HCT116 (cell line): ENCODE results near the gene MYO10. TPM values are rescaled to one million over a fixed set of nuclear protein-coding genes. Genes with fewer than 3 reads are reported as not detected.

Experiments used
- ATAC-seq: fragments of 200-7000 bp; cut with Tn5 transposase; 2 replicates; pipeline ENCODE4 v1.9.1; 2020; ENCODE audit warnings: mild to moderate bottlenecking, moderate library complexity
- BruUV-seq: library from RNA; stranded (reverse); fragments of 400-500 nt; replicated peaks from 2 replicates; lab custom pipeline; 2021; lab: Mats Ljungman, UMichigan
- CTCF ChIA-PET: fragments of 300-600 bp; sonication (Branson Sonifier 250); formaldehyde crosslinking; loops from one replicate; lab custom pipeline; 2021; ENCODE audit warnings: antibody characterized with exemption; lab: Charles Lee
- POLR2A ChIA-PET: fragments of 300-600, 350-600 bp; sonication (Branson Sonifier 250); formaldehyde crosslinking; loops from one replicate; lab custom pipeline; 2021; ENCODE audit warnings: antibody characterized with exemption; lab: Charles Lee
- RAD21 ChIA-PET, 2 experiments: fragments of 300-600 bp; sonication (Branson Sonifier 250); formaldehyde crosslinking; loops; one replicate each; lab custom pipeline; 2023; ENCODE audit warnings: low total read pairs in 2 of 2; ENCODE audit not compliant: uncharacterized antibody in 2 of 2, unreplicated experiment in 2 of 2, low non-redundant PET in 1 of 2; lab: Charles Lee
- DNase-seq: peaks from one replicate; pipeline ENCODE4 v3.0.0-alpha.2; 2010; ENCODE audit warnings: low read depth, low spot score
- H2AFZ ChIP-seq: fragments of 200-600 bp; shearing (Covaris generic), sonication (generic); 2 replicates; pipeline ENCODE4 v1.6.1; 2017; ENCODE audit warnings: low read depth, mixed run types, mixed read lengths, antibody characterized with exemption, low read length; ENCODE audit not compliant: poor library complexity, severe bottlenecking
- H3K27ac ChIP-seq: 2 replicates; pipeline ENCODE4 v1.5.1; 2012; ENCODE audit warnings: low read depth, low read length
- H3K27me3 ChIP-seq: fragments of 200-600 bp; sonication (generic); 2 replicates; pipeline ENCODE4 v1.6.1; 2016; ENCODE audit warnings: mixed run types, low read length, mixed read lengths; ENCODE audit not compliant: insufficient read depth
- H3K36me3 ChIP-seq, 2 experiments: fragments of 200-500 bp in 1 of 2; fragments of 200-600 bp in 1 of 2; sonication (Bioruptor generic) in 1 of 2; sonication (generic) in 1 of 2; 2 replicates each; pipeline versions ENCODE4 v1.5.1 to v1.6.1; 2014 to 2016; ENCODE audit warnings: low read length in 2 of 2, inconsistent platforms in 1 of 2, mixed read lengths in 1 of 2, mixed run types in 1 of 2; ENCODE audit not compliant: insufficient read depth in 2 of 2, control insufficient read depth in 1 of 2
- H3K4me1 ChIP-seq, 2 experiments: fragments of 200-600 bp in 1 of 2; sonication (generic) in 1 of 2; 2 replicates each; pipeline versions ENCODE4 v1.5.1 to v1.6.1; 2012 to 2017; ENCODE audit warnings: low read length in 2 of 2, inconsistent platforms in 1 of 2, mild to moderate bottlenecking in 1 of 2, mixed read lengths in 1 of 2, mixed run types in 1 of 2, moderate library complexity in 1 of 2; ENCODE audit not compliant: insufficient read depth in 2 of 2, control insufficient read depth in 1 of 2
- H3K4me2 ChIP-seq: fragments of 200-600 bp; sonication (generic); 2 replicates; pipeline ENCODE4 v1.6.1; 2017; ENCODE audit warnings: mixed run types, low read length, mixed read lengths
- H3K4me3 ChIP-seq, 2 experiments: fragments of 200-600 bp in 1 of 2; sonication (generic) in 1 of 2; replicated peaks in 1 of 2; 2 replicates each; pipeline ENCODE4 v1.5.1; 2011 to 2016; ENCODE audit warnings: low read length in 2 of 2, control low read depth in 1 of 2, low read depth in 1 of 2, mild to moderate bottlenecking in 1 of 2, mixed read lengths in 1 of 2, mixed run types in 1 of 2
- H3K79me2 ChIP-seq: fragments of 200-600 bp; sonication (generic); 2 replicates; pipeline ENCODE4 v1.6.1; 2017; ENCODE audit warnings: mild to moderate bottlenecking, mixed run types, low read length, moderate library complexity, mixed read lengths; ENCODE audit not compliant: insufficient read depth
- H3K9ac ChIP-seq: fragments of 200-600 bp; sonication (generic); 2 replicates; pipeline ENCODE4 v1.6.1; 2016; ENCODE audit warnings: low read length, mixed read lengths
- H3K9me2 ChIP-seq: fragments of 200-600 bp; sonication (generic), shearing (Covaris generic); 2 replicates; pipeline ENCODE4 v1.6.1; 2017; ENCODE audit warnings: mixed run types, mild to moderate bottlenecking, moderate library complexity; ENCODE audit not compliant: insufficient read depth
- H3K9me3 ChIP-seq, 2 experiments: fragments of 200-500 bp in 1 of 2; fragments of 200-600 bp in 1 of 2; sonication (Bioruptor generic) in 1 of 2; sonication (generic) in 1 of 2; 2 replicates each; pipeline ENCODE4 v1.6.1; 2014 to 2017; ENCODE audit warnings: low read length in 2 of 2, mixed read lengths in 2 of 2, inconsistent platforms in 1 of 2, low read depth in 1 of 2, mild to moderate bottlenecking in 1 of 2, mixed run types in 1 of 2, moderate library complexity in 1 of 2; ENCODE audit not compliant: control insufficient read depth in 1 of 2, insufficient read depth in 1 of 2
- H4K20me1 ChIP-seq: fragments of 200-600 bp; sonication (generic), shearing (Covaris generic); 2 replicates; pipeline ENCODE4 v1.6.1; 2017; ENCODE audit warnings: mixed run types, mild to moderate bottlenecking, moderate library complexity; ENCODE audit not compliant: insufficient read depth
- ATF3 ChIP-seq: IDR thresholded peaks from 2 replicates; pipeline ENCODE4 v1.6.1; 2012
- ELF1 ChIP-seq: IDR thresholded peaks from 2 replicates; pipeline ENCODE4 v1.6.1; 2012; ENCODE audit warnings: low read depth, borderline replicate concordance
- FOSL1 ChIP-seq: IDR thresholded peaks from 2 replicates; pipeline ENCODE4 v1.6.1; 2012; ENCODE audit warnings: low read depth
- MAX ChIP-seq: IDR thresholded peaks from 2 replicates; pipeline ENCODE4 v1.6.1; 2012
- POLR2AphosphoS5 ChIP-seq: IDR thresholded peaks from 2 replicates; pipeline ENCODE4 v1.6.1; 2011; ENCODE audit warnings: mild to moderate bottlenecking, low read depth, low read length, moderate library complexity
- RAD21 ChIP-seq: IDR thresholded peaks from 2 replicates; pipeline ENCODE4 v1.6.1; 2012; ENCODE audit warnings: low read depth, mild to moderate bottlenecking
- SIN3A ChIP-seq: IDR thresholded peaks from 2 replicates; pipeline ENCODE4 v1.6.1; 2012; ENCODE audit warnings: low read depth
- SRF ChIP-seq: IDR thresholded peaks from 2 replicates; pipeline ENCODE4 v1.6.1; 2012; ENCODE audit warnings: low read depth
- ZBTB33 ChIP-seq: IDR thresholded peaks from 2 replicates; pipeline ENCODE4 v1.6.1; 2011; ENCODE audit warnings: mild to moderate bottlenecking, low read length, moderate library complexity; ENCODE audit not compliant: insufficient replicate concordance; ENCODE audit errors: extremely low read depth
- ZFX ChIP-seq: fragments of 450-650 bp; IDR thresholded peaks from 2 replicates; pipeline ENCODE4 v1.6.1; 2017
- ZNF274 ChIP-seq: fragments of 200-500 bp; sonication (Bioruptor generic); IDR thresholded peaks from 2 replicates; pipeline ENCODE4 v1.6.1; 2014; ENCODE audit warnings: mild to moderate bottlenecking, low read depth, low read length, inconsistent platforms
- intact Hi-C: fragments of 100-400 bp; cut with micrococcal nuclease; formaldehyde crosslinking; loops from 2 replicates; pipeline ENCODE4 v1.10.0; 2022
- total RNA-seq: library from RNA; stranded (reverse); gene quantifications from one replicate; pipeline ENCODE4 v1.2.1, GENCODE V29; 2021; ENCODE audit not compliant: unreplicated experiment

Gene MYO10
- total RNA-seq, 1 experiment from 2014 or later: 34.9 TPM

- Histone ChIP-seq H3K4me1 (no peaks in the 10 kb centered on the region), H3K79me2 (no peaks in the 10 kb centered on the region), H3K9ac (no peak overlapping the region), H2AFZ (no peak overlapping the region), H3K36me3 (no peaks in the 10 kb centered on the region), H3K9me2 (no peaks in the 10 kb centered on the region), H4K20me1 (no peaks in the 10 kb centered on the region), H3K4me3 (no peak overlapping the region), H3K27ac (no peak overlapping the region), H3K27me3 (no peaks in the 10 kb centered on the region), H3K4me2 (no peak overlapping the region)
- intact Hi-C loops: no loop called here
- BruUV-seq: no TSS peak
- ChIA-PET POLR2A (no interaction called here), RAD21 (no interaction called here), CTCF (interaction anchor here (2.0 kb wide), 1 partner anchor 38 kb away, joined by 4 read pairs; no protein-coding TSS in a partner anchor)
- DNase-seq (no peak), ATAC-seq (no peak)
- TF ChIP-seq ELF1 (no peak), FOSL1 (no peak), ZNF274 (no peak), POLR2AphosphoS5 (no peak), ATF3 (no peak), SIN3A (no peak), ZFX (no peak), MAX (no peak), RAD21 (no peak), SRF (no peak), ZBTB33 (no peak)
- TF ChIP-seq, all 23 proteins: peak for 0
- H3K9me3 ChIP-seq: no peaks in the 10 kb centered on the region
Measured at GRCh38 chr5:16727755-16728325, 208.2 kb downstream of the MYO10 start.
